IPS-18a (cell line): ENCODE results near the gene RBM4.
"Not testable (repeated sequence)": the region's sequence is repeated elsewhere in the genome, so short reads cannot be mapped to it uniquely, and the experiment has no call there.

Source experiments
- H3K27ac ChIP-seq: one replicate; pipeline ENCODE4 v1.5.1; 2013; ENCODE audit warnings: low read length
- H3K27me3 ChIP-seq: one replicate; pipeline ENCODE4 v1.6.1; 2013; ENCODE audit warnings: mild to moderate bottlenecking, low read length; ENCODE audit not compliant: control insufficient read depth, insufficient read depth
- H3K36me3 ChIP-seq: one replicate; pipeline ENCODE4 v1.6.1; 2013; ENCODE audit warnings: low read depth, low read length; ENCODE audit not compliant: control insufficient read depth
- H3K4me1 ChIP-seq: one replicate; pipeline ENCODE4 v1.6.1; 2013; ENCODE audit warnings: low read depth, low read length; ENCODE audit not compliant: control insufficient read depth
- H3K4me3 ChIP-seq: one replicate; pipeline ENCODE4 v1.5.1; 2013; ENCODE audit warnings: low read length
- H3K9ac ChIP-seq: one replicate; pipeline ENCODE4 v1.6.1; 2013; ENCODE audit warnings: mild to moderate bottlenecking, low read length, moderate library complexity
- H3K9me3 ChIP-seq: one replicate; pipeline ENCODE4 v1.6.1; 2013; ENCODE audit warnings: low read depth, low read length; ENCODE audit not compliant: control insufficient read depth

The RBM4 gene

GRCh38 chr11:66600631-66601233 lies 37.8 kb upstream of the RBM4 start:
- H3K36me3 ChIP-seq: peaks cover 21% of the 10 kb centered on the region
- H3K4me1 ChIP-seq: no peaks in the 10 kb centered on the region
- no peak overlapping the region for H3K9ac ChIP-seq
- no peaks in the 10 kb centered on the region for H3K27me3 ChIP-seq
- no peaks in the 10 kb centered on the region for H3K9me3 ChIP-seq
- H3K27ac ChIP-seq: no peak overlapping the region
- H3K4me3 ChIP-seq: no peak overlapping the region

GRCh38 chr11:66603072-66603471 lies 35.4 kb upstream of the RBM4 start:
- H3K9ac ChIP-seq: no peak overlapping the region
- H3K4me1 ChIP-seq: no peaks in the 10 kb centered on the region
- H3K27me3 ChIP-seq: no peaks in the 10 kb centered on the region
- peaks cover 31% of the 10 kb centered on the region for H3K36me3 ChIP-seq
- no peaks in the 10 kb centered on the region for H3K9me3 ChIP-seq
- H3K27ac ChIP-seq: no peak overlapping the region
- H3K4me3 ChIP-seq: no peak overlapping the region

GRCh38 chr11:66604155-66604554 lies 34.3 kb upstream of the RBM4 start:
- Histone ChIP-seq H3K27ac (no peak overlapping the region), H3K36me3 (peaks cover 27% of the 10 kb centered on the region), H3K4me1 (no peaks in the 10 kb centered on the region), H3K27me3 (no peaks in the 10 kb centered on the region), H3K9ac (no peak overlapping the region), H3K4me3 (no peak overlapping the region), H3K9me3 (no peaks in the 10 kb centered on the region)

- not testable (repeated sequence) for H3K27ac ChIP-seq
Observed at GRCh38 chr11:66606608-66607007, 31.9 kb upstream of the RBM4 start.

GRCh38 chr11:66607126-66607834 lies 31.2 kb upstream of the RBM4 start:
- H3K9me3 ChIP-seq: no peaks in the 10 kb centered on the region
- no peaks in the 10 kb centered on the region for H3K4me1 ChIP-seq
- no peak overlapping the region for H3K27ac ChIP-seq
- H3K4me3 ChIP-seq: no peak overlapping the region
- no peaks in the 10 kb centered on the region for H3K27me3 ChIP-seq
- H3K9ac ChIP-seq: no peak overlapping the region
- peaks cover 24% of the 10 kb centered on the region for H3K36me3 ChIP-seq

More at GRCh38 chr11:66606608-66607007, 31.9 kb upstream of the RBM4 start:
- not testable (repeated sequence) for H3K9ac ChIP-seq, H3K27me3 ChIP-seq, H3K9me3 ChIP-seq, H3K4me3 ChIP-seq, H3K4me1 ChIP-seq
- H3K36me3 ChIP-seq: peaks cover 24% of the 10 kb centered on the region

GRCh38 chr11:66609721-66610617 lies 28.5 kb upstream of the RBM4 start:
- Histone ChIP-seq H3K4me3 (no peak overlapping the region), H3K27ac (no peak overlapping the region), H3K9me3 (no peaks in the 10 kb centered on the region), H3K9ac (no peak overlapping the region), H3K27me3 (no peaks in the 10 kb centered on the region), H3K4me1 (no peaks in the 10 kb centered on the region), H3K36me3 (peaks cover 17% of the 10 kb centered on the region)

- Histone ChIP-seq H3K9ac (no peak overlapping the region), H3K27me3 (no peaks in the 10 kb centered on the region), H3K4me1 (no peaks in the 10 kb centered on the region), H3K4me3 (no peak overlapping the region), H3K9me3 (no peaks in the 10 kb centered on the region), H3K27ac (no peak overlapping the region), H3K36me3 (peaks cover 1% of the 10 kb centered on the region)
Observed at GRCh38 chr11:66612458-66612857, 26.0 kb upstream of the RBM4 start.

- no peaks in the 10 kb centered on the region for H3K9me3 ChIP-seq
- H3K36me3 ChIP-seq: peaks cover 18% of the 10 kb centered on the region
- no peak overlapping the region for H3K27ac ChIP-seq
- peaks cover 14% of the 10 kb centered on the region for H3K4me1 ChIP-seq
- H3K27me3 ChIP-seq: no peaks in the 10 kb centered on the region
- no peak overlapping the region for H3K9ac ChIP-seq
- no peak overlapping the region for H3K4me3 ChIP-seq
Observed at GRCh38 chr11:66614073-66614472, 24.4 kb upstream of the RBM4 start.

- H3K9me3 ChIP-seq: no peaks in the 10 kb centered on the region
- H3K27me3 ChIP-seq: no peaks in the 10 kb centered on the region
- H3K36me3 ChIP-seq: peaks cover 24% of the 10 kb centered on the region
- peaks cover 14% of the 10 kb centered on the region for H3K4me1 ChIP-seq
- H3K9ac ChIP-seq: peak within 1 kb of the TSS; percentile 97
- peak within 1 kb of the TSS; percentile 94 for H3K4me3 ChIP-seq
- peak within 1 kb of the TSS; percentile 95 for H3K27ac ChIP-seq
Observed at GRCh38 chr11:66616379-66617154, 21.9 kb upstream of the RBM4 start, which contains the start of gene RBM14. TSS of gene RBM14 (plus strand) at chr11:66616630. CDS start at chr11:66616721, 91 bp downstream.

GRCh38 chr11:66617155-66617834 lies 21.2 kb upstream of the RBM4 start:
- H3K4me1 ChIP-seq: peaks cover 14% of the 10 kb centered on the region
- peaks cover 27% of the 10 kb centered on the region for H3K36me3 ChIP-seq
- no peak overlapping the region for H3K27ac ChIP-seq
- no peaks in the 10 kb centered on the region for H3K27me3 ChIP-seq
- peak overlapping the region; percentile 97 for H3K9ac ChIP-seq
- no peaks in the 10 kb centered on the region for H3K9me3 ChIP-seq
- H3K4me3 ChIP-seq: peak overlapping the region; percentile 94
